GM18502 (cell line): ENCODE data around the gene MBD5.
A peak's percentile ranks its signal among the peaks of the same experiment; 100 is the strongest.

Experiments used
- ATAC-seq: cut with Tn5 transposase; IDR thresholded peaks from one replicate; pipeline ENCODE4 v1.9.1; 2021; ENCODE audit warnings: mild to moderate bottlenecking; ENCODE audit not compliant: unreplicated experiment, poor library complexity

Gene MBD5

GRCh38 chr2:148430101-148430500 lies 409.2 kb downstream of the MBD5 start:
- ATAC-seq: no peak

DNA sequence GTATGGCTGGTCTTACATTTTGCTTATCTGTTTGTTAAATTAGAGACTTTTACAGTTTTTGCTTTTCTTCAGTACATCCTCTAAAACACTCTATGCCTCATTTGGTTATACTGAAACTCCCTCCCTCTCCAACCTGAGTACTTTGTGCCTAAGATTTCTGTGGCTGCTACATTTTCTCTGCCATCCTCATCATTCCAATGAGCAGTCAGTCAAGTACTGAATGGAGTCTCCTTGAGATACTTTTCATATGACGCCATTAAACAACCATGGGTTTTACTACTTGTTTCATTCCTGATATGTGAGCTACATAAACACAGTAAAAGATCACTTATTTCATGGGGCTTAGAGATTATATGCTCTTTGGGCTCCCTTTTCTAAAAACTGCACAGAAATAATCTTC lies 427.0 kb downstream of the MBD5 start:
- no peak for ATAC-seq

GRCh38 chr2:148450531-148450930 lies 429.6 kb downstream of the MBD5 start:
- ATAC-seq: no peak

GRCh38 chr2:148451046-148451445 lies 430.2 kb downstream of the MBD5 start:
- ATAC-seq: no peak

DNA sequence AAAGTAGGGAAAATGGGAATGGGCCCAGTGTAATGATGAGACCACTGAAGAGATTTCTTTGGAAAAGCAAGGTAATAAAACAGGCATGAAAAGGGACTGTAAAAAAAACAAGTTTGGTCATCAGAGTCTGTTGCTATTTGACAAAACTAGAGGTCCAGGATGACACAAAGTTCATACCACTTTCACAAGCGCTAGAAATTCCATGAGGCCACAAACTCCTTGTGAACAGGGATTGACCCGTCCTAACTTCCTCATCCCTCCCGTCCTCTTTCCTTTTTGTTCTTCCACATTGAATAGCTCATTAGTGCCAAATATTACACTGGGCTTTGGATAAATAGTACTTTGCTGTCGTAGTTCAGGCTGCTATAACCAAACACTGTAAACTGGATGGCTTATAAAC lies 434.9 kb downstream of the MBD5 start:
- ATAC-seq: no peak

DNA sequence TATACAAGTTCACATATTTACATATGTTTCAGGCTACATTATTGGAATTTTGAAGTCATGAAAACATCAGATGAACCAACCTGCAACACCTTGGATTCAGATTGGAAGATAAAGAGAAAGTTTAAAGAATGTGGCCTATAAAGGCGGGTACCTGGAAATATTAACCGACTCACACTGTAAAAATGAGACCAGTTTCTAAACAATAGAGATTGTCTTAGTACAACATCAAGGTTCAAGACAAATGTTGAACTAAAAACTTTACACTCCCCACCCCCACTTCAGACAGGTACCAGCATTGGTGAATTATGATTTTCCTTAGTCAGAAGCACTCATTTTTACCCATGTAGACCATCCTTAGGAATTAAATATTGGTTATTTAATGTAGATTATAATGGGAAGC lies 437.3 kb downstream of the MBD5 start:
- ATAC-seq: no peak

GRCh38 chr2:148459377-148459778 lies 438.5 kb downstream of the MBD5 start:
- ATAC-seq: no peak

GRCh38 chr2:148461876-148462275 lies 441.0 kb downstream of the MBD5 start:
- ATAC-seq: no peak

- no peak for ATAC-seq
Measured at GRCh38 chr2:148475626-148476025, 454.7 kb downstream of the MBD5 start.

GRCh38 chr2:148479398-148479797 lies 458.5 kb downstream of the MBD5 start:
- no peak for ATAC-seq

GRCh38 chr2:148483665-148484064 lies 462.8 kb downstream of the MBD5 start:
- no peak for ATAC-seq

- no peak for ATAC-seq
Measured at GRCh38 chr2:148484066-148484465, 463.2 kb downstream of the MBD5 start.

- ATAC-seq: no peak
Measured at GRCh38 chr2:148486655-148487054, 465.8 kb downstream of the MBD5 start.

DNA sequence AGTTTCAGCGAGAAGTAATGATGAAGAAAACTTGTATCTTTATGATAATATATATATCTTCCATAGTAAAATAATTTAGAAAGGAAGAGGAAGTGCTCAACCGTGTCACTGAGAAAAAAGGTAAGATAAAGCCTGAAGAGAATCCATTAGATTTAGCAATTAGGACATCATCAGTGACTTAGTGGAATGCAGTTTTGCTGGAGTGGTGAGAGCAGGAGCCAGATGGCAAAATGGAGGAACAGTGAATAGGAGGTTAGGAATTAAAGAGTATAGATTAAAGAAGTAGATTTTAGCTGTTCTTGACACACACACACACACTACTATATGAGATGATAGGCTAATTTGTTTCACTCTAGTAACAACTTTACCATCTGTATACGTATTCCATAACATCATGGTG lies 466.5 kb downstream of the MBD5 start:
- ATAC-seq: no peak

DNA sequence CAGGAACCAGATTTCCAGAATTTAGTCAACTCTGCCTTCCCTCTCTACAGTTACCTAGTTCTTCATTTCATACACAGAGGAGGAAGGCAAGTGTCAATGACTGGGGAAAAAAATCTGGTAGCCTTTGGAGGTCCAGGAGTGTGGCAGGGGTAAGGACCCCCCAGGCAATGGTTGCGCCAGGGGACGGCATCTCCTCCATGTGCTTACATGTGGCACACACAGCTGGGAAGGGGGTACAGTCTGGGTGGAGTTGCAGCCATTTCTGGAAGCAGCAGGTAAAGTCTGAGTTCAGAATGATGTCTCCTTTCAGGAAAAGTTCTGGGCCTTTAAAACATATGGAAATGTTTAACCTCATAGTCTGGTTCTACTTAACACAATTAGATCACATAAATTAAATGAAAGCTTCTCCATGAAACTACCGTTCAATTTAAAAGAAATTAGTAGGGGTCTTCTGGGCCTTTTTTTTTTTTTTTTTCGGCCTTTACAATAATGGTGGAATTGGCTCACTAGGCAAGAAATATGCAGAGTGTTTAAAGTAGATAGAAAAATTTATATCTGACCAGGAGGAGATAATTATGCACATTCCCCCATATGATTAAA lies 470.0 kb downstream of the MBD5 start:
- no peak for ATAC-seq

- ATAC-seq: peak; percentile 44
Measured at GRCh38 chr2:148493822-148494563, 473.1 kb downstream of the MBD5 start.

- no peak for ATAC-seq
Measured at GRCh38 chr2:148495586-148495985, 474.7 kb downstream of the MBD5 start.

GRCh38 chr2:148501545-148501944 lies 480.7 kb downstream of the MBD5 start:
- no peak for ATAC-seq

GRCh38 chr2:148503516-148503915 lies 482.6 kb downstream of the MBD5 start:
- ATAC-seq: no peak

- ATAC-seq: no peak
Measured at GRCh38 chr2:148507970-148508369, 487.1 kb downstream of the MBD5 start.

GRCh38 chr2:148508878-148509287 lies 488.0 kb downstream of the MBD5 start:
- no peak for ATAC-seq

DNA sequence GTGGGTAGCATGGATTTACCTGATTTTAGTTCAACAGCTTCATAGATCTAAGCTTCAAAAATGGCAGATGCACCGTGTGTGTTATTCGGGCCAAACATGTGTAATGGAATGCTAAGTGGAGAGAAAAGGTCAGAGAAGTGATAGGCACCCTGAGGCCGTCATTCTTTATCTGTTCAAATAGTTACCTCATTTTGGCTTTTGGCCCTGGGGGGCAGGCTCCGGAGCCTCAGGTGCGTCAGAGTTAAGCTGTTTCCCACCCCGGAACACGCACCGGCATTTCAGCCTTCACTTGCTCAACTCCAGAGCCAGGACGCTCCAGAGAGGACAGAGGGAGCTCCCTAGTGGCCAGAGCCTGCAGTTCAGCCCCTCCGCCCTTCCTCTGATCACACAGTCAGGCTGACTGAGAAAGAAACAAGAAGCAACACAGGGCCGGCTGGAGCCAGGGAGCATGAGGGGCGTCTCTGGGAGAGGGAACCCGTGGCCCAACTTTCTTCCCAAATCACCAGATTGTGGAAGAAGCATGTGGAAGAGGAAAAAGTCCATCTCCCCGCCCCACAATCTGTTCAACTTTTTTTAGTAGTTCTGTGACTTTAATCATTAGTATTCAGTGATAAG lies 488.5 kb downstream of the MBD5 start:
- ATAC-seq: peak; percentile 100
